Neural cell (in vitro differentiated cells): ENCODE results near the gene GALR3. TPM values are rescaled to one million over a fixed set of nuclear protein-coding genes. Genes with fewer than 3 reads are reported as not detected.

ENCODE experiments used
- H2AFZ ChIP-seq: fragments of 200-600, 300-800 bp; sonication (generic), shearing (Covaris generic); 2 replicates; pipeline ENCODE4 v1.6.0; 2014; ENCODE audit warnings: low read depth, mild to moderate bottlenecking, antibody characterized with exemption, low read length, moderate library complexity
- H3F3A ChIP-seq: fragments of 200-600 bp; shearing (Covaris generic); 2 replicates; pipeline ENCODE4 v1.6.1; 2016; ENCODE audit warnings: mild to moderate bottlenecking, moderate library complexity, mixed read lengths, antibody characterized with exemption, low read length; ENCODE audit not compliant: insufficient read depth, poor library complexity, severe bottlenecking
- H3K27ac ChIP-seq: fragments of 200-600, 300-800 bp; sonication (generic), shearing (Covaris generic); 2 replicates; pipeline ENCODE4 v1.5.1; 2014; ENCODE audit warnings: mild to moderate bottlenecking, low read length, moderate library complexity
- H3K27me3 ChIP-seq: fragments of 300-800, 200-600 bp; sonication (generic), shearing (Covaris generic); 2 replicates; pipeline ENCODE4 v1.6.0; 2014; ENCODE audit warnings: mild to moderate bottlenecking, low read depth, low read length, moderate library complexity; ENCODE audit not compliant: insufficient read depth
- H3K36me3 ChIP-seq: fragments of 300-800, 200-600 bp; sonication (generic), shearing (Covaris generic); 2 replicates; pipeline ENCODE4 v1.5.1; 2014; ENCODE audit warnings: mild to moderate bottlenecking, antibody characterized with exemption, low read length, moderate library complexity; ENCODE audit not compliant: insufficient read depth
- H3K4me2 ChIP-seq: fragments of 300-800, 200-600 bp; sonication (generic), shearing (Covaris generic); 2 replicates; pipeline ENCODE4 v1.6.0; 2014; ENCODE audit warnings: mild to moderate bottlenecking, low read length
- H3K4me3 ChIP-seq: fragments of 300-800, 200-600 bp; sonication (generic), shearing (Covaris generic); 2 replicates; pipeline ENCODE4 v1.5.1; 2014; ENCODE audit warnings: mild to moderate bottlenecking, low read length, moderate library complexity
- H3K79me2 ChIP-seq: fragments of 200-600 bp; shearing (Covaris generic); replicated peaks from 2 replicates; pipeline ENCODE4 v1.6.0; 2014; ENCODE audit warnings: mild to moderate bottlenecking, low read length, moderate library complexity; ENCODE audit not compliant: insufficient read depth
- H3K9ac ChIP-seq: fragments of 300-800, 200-600 bp; sonication (generic), shearing (Covaris generic); 2 replicates; pipeline ENCODE4 v1.6.1; 2016; ENCODE audit warnings: mild to moderate bottlenecking, low read length, mixed read lengths
- H3K9me2 ChIP-seq: fragments of 200-600 bp; shearing (Covaris generic); 2 replicates; pipeline ENCODE4 v1.6.1; 2016; ENCODE audit warnings: mild to moderate bottlenecking, low read length, mixed read lengths; ENCODE audit not compliant: insufficient read depth
- H3K9me3 ChIP-seq: fragments of 200-600, 300-800 bp; sonication (generic), shearing (Covaris generic); 2 replicates; pipeline ENCODE4 v1.6.1; 2016; ENCODE audit warnings: mild to moderate bottlenecking, mixed run types, low read length, moderate library complexity, mixed read lengths
- H4K20me1 ChIP-seq: fragments of 200-600 bp; shearing (Covaris generic); 2 replicates; pipeline ENCODE4 v1.6.1; 2016; ENCODE audit warnings: mild to moderate bottlenecking, mixed run types; ENCODE audit not compliant: insufficient read depth
- CTCF ChIP-seq: fragments of 450-650 bp; IDR thresholded peaks from 2 replicates; pipeline ENCODE4 v1.5.1; 2014; ENCODE audit warnings: antibody characterized with exemption, mild to moderate bottlenecking, moderate library complexity; ENCODE audit not compliant: poor library complexity, severe bottlenecking
- EP300 ChIP-seq: fragments of 450-650 bp; conservative IDR thresholded peaks from 2 replicates; pipeline ENCODE4 v1.6.1; 2014; ENCODE audit warnings: antibody characterized with exemption, mild to moderate bottlenecking, moderate library complexity; ENCODE audit not compliant: poor library complexity, severe bottlenecking
- EZH2 ChIP-seq: fragments of 200-600, 300-800 bp; shearing (Covaris generic), sonication (generic); IDR thresholded peaks from 2 replicates; pipeline ENCODE4 v1.6.1; 2014; ENCODE audit warnings: antibody characterized with exemption, low read length, borderline replicate concordance, mild to moderate bottlenecking; ENCODE audit not compliant: insufficient read depth, poor library complexity, severe bottlenecking
- MXI1 ChIP-seq: fragments of 450-650 bp; conservative IDR thresholded peaks from 2 replicates; pipeline ENCODE4 v1.6.1; 2014; ENCODE audit warnings: antibody characterized with exemption, mild to moderate bottlenecking; ENCODE audit not compliant: poor library complexity, severe bottlenecking
- POLR2AphosphoS5 ChIP-seq: IDR thresholded peaks from 2 replicates; pipeline ENCODE4 v1.6.1; 2012
- RAD21 ChIP-seq: fragments of 450-650 bp; conservative IDR thresholded peaks from 2 replicates; pipeline ENCODE4 v1.6.1; 2014; ENCODE audit warnings: antibody characterized with exemption, mild to moderate bottlenecking, moderate library complexity
- REST ChIP-seq: IDR thresholded peaks from 2 replicates; pipeline ENCODE4 v1.6.1; 2012; ENCODE audit warnings: borderline replicate concordance
- SMC3 ChIP-seq: fragments of 450-650 bp; conservative IDR thresholded peaks from 2 replicates; pipeline ENCODE4 v1.6.1; 2014; ENCODE audit warnings: antibody characterized with exemption, mild to moderate bottlenecking, moderate library complexity; ENCODE audit not compliant: poor library complexity
- TAF1 ChIP-seq: IDR thresholded peaks from 2 replicates; pipeline ENCODE4 v1.6.1; 2012; ENCODE audit warnings: low read depth
- polyA plus RNA-seq: library from polyadenylated mRNA; depleted of rRNA; stranded (reverse); fragments of >200 nt; gene quantifications from 2 replicates; pipeline ENCODE4 v1.2.3, GENCODE V29; 2014

The GALR3 gene
- polyA plus RNA-seq, 1 donor from 2014 or later: 0.73 TPM

GRCh38 chr22:37781434-37782059, 41.6 kb upstream of the GALR3 start:
- H3K9me3 ChIP-seq: no peaks in the 10 kb centered on the region
- no peak overlapping the region for H3K4me3 ChIP-seq
- no peaks in the 10 kb centered on the region for H3F3A ChIP-seq
- H3K27me3 ChIP-seq: no peaks in the 10 kb centered on the region
- H3K36me3 ChIP-seq: no peaks in the 10 kb centered on the region
- no peak overlapping the region for H2AFZ ChIP-seq
- H4K20me1 ChIP-seq: no peaks in the 10 kb centered on the region
- no peaks in the 10 kb centered on the region for H3K9me2 ChIP-seq
- H3K27ac ChIP-seq: no peak overlapping the region
- H3K4me2 ChIP-seq: no peak overlapping the region
- TF ChIP-seq POLR2AphosphoS5: no peak
- TF ChIP-seq MXI1: no peak
- no peak for TF ChIP-seq EP300
- no peak for TF ChIP-seq CTCF
- TF ChIP-seq RAD21: no peak
- no peak for TF ChIP-seq SMC3
- no peak for TF ChIP-seq EZH2
- no peak for TF ChIP-seq REST
- no peak for TF ChIP-seq TAF1
- H3K9ac ChIP-seq: no peak overlapping the region
- no peaks in the 10 kb centered on the region for H3K79me2 ChIP-seq

GRCh38 chr22:37782340-37783168, 40.6 kb upstream of the GALR3 start:
- no peak overlapping the region for H3K4me3 ChIP-seq
- TF ChIP-seq MXI1 (no peak), RAD21 (no peak), REST (no peak), CTCF (no peak), EP300 (no peak), SMC3 (no peak), POLR2AphosphoS5 (no peak), EZH2 (no peak), TAF1 (no peak)
- H3K36me3 ChIP-seq: no peaks in the 10 kb centered on the region
- H3K79me2 ChIP-seq: no peaks in the 10 kb centered on the region
- H3F3A ChIP-seq: no peaks in the 10 kb centered on the region
- no peak overlapping the region for H3K9ac ChIP-seq
- H3K27me3 ChIP-seq: no peaks in the 10 kb centered on the region
- H3K4me2 ChIP-seq: no peak overlapping the region
- H3K27ac ChIP-seq: no peak overlapping the region
- no peaks in the 10 kb centered on the region for H3K9me3 ChIP-seq
- H3K9me2 ChIP-seq: no peaks in the 10 kb centered on the region
- H4K20me1 ChIP-seq: no peaks in the 10 kb centered on the region
- H2AFZ ChIP-seq: no peak overlapping the region
